ENCODE results near the gene DLX1.

Gene DLX1

GRCh38 chr2:172095905-172096625 is 10.8 kb downstream of the DLX1 start:
- no peak for DNase-seq (ENCODE audit: low read depth)
- peak overlapping the region; percentile 52 for H3K4me3 ChIP-seq (replicated peaks; ENCODE audit: low read depth, low read length)
- peak; percentile 32 for TF ChIP-seq CTCF (IDR thresholded peaks at IDR 0.05; ENCODE audit: low read length, missing control alignments)

GRCh38 chr2:172096626-172097547 is 11.6 kb downstream of the DLX1 start:
- DNase-seq (ENCODE audit: low read depth) = peak; percentile 71
- peak overlapping the region; percentile 44 for H3K4me3 ChIP-seq (replicated peaks; ENCODE audit: low read depth, low read length)
- no peak for TF ChIP-seq CTCF (IDR thresholded peaks at IDR 0.05; ENCODE audit: low read length, missing control alignments)

- no peak overlapping the region for H3K4me3 ChIP-seq (replicated peaks; ENCODE audit: low read depth, low read length)
- DNase-seq (ENCODE audit: low read depth) = no peak
- no peak for TF ChIP-seq CTCF (IDR thresholded peaks at IDR 0.05; ENCODE audit: low read length, missing control alignments)
Observed at GRCh38 chr2:172097557-172098131, 12.3 kb downstream of the DLX1 start.

GRCh38 chr2:172098287-172098649 is 13.0 kb downstream of the DLX1 start:
- no peak overlapping the region for H3K4me3 ChIP-seq (replicated peaks; ENCODE audit: low read depth, low read length)
- no peak for TF ChIP-seq CTCF (IDR thresholded peaks at IDR 0.05; ENCODE audit: low read length, missing control alignments)
- DNase-seq (ENCODE audit: low read depth) = no peak

- H3K4me3 ChIP-seq (replicated peaks; ENCODE audit: low read depth, low read length) = peak overlapping the region; percentile 47
- TF ChIP-seq CTCF (IDR thresholded peaks at IDR 0.05; ENCODE audit: low read length, missing control alignments) = no peak
Observed at GRCh38 chr2:172098650-172099471, 13.6 kb downstream of the DLX1 start.

GRCh38 chr2:172099472-172100079 is 14.3 kb downstream of the DLX1 start:
- no peak for DNase-seq (ENCODE audit: low read depth)
- H3K4me3 ChIP-seq (replicated peaks; ENCODE audit: low read depth, low read length) = peak overlapping the region; percentile 47
- no peak for TF ChIP-seq CTCF (IDR thresholded peaks at IDR 0.05; ENCODE audit: low read length, missing control alignments)

More at GRCh38 chr2:172098650-172099471, 13.6 kb downstream of the DLX1 start:
- DNase-seq (ENCODE audit: low read depth) = peak; percentile 57

Measured in fibroblast of pulmonary artery (primary cell).